Ishikawa (cell line): ENCODE results near the gene SBNO2.
A peak's percentile ranks its signal among the peaks of the same experiment; 100 is the strongest.

Experiments used
- CEBPB ChIP-seq: IDR thresholded peaks from 2 replicates; pipeline ENCODE4 v1.6.1; 2012
- CREB1 ChIP-seq: IDR thresholded peaks from 2 replicates; pipeline ENCODE4 v1.6.1; 2012; ENCODE audit warnings: low read depth
- EGR1 ChIP-seq: IDR thresholded peaks from 2 replicates; pipeline ENCODE4 v1.6.1; 2012
- EP300 ChIP-seq: IDR thresholded peaks from 2 replicates; pipeline ENCODE4 v1.6.1; 2012; ENCODE audit warnings: borderline replicate concordance
- FOXM1 ChIP-seq: IDR thresholded peaks from 2 replicates; pipeline ENCODE4 v1.6.1; 2012; ENCODE audit warnings: low read depth, borderline replicate concordance
- NFIC ChIP-seq: IDR thresholded peaks from 2 replicates; pipeline ENCODE4 v1.6.1; 2012
- RAD21 ChIP-seq: IDR thresholded peaks from 2 replicates; pipeline ENCODE4 v1.6.1; 2012; ENCODE audit warnings: low read depth
- TAF1 ChIP-seq: IDR thresholded peaks from 2 replicates; pipeline ENCODE4 v1.6.1; 2012; ENCODE audit warnings: low read depth, mild to moderate bottlenecking
- TCF12 ChIP-seq: IDR thresholded peaks from 2 replicates; pipeline ENCODE4 v1.6.1; 2012; ENCODE audit warnings: low read depth
- TEAD4 ChIP-seq: IDR thresholded peaks from 2 replicates; pipeline ENCODE4 v1.6.1; 2012
- ZBTB7A ChIP-seq: IDR thresholded peaks from 2 replicates; pipeline ENCODE4 v1.6.1; 2012; ENCODE audit warnings: low read depth
- TF ChIP-seq, protein P1 (sequence below): IDR thresholded peaks from 2 replicates; pipeline ENCODE4 v1.6.1; 2012
- TF ChIP-seq, protein P2 (sequence below): IDR thresholded peaks from 2 replicates; pipeline ENCODE4 v1.6.1; 2012; ENCODE audit warnings: low read depth, mild to moderate bottlenecking
- TF ChIP-seq, protein P3 (sequence below): IDR thresholded peaks from 2 replicates; pipeline ENCODE4 v1.6.1; 2012

DNA sequence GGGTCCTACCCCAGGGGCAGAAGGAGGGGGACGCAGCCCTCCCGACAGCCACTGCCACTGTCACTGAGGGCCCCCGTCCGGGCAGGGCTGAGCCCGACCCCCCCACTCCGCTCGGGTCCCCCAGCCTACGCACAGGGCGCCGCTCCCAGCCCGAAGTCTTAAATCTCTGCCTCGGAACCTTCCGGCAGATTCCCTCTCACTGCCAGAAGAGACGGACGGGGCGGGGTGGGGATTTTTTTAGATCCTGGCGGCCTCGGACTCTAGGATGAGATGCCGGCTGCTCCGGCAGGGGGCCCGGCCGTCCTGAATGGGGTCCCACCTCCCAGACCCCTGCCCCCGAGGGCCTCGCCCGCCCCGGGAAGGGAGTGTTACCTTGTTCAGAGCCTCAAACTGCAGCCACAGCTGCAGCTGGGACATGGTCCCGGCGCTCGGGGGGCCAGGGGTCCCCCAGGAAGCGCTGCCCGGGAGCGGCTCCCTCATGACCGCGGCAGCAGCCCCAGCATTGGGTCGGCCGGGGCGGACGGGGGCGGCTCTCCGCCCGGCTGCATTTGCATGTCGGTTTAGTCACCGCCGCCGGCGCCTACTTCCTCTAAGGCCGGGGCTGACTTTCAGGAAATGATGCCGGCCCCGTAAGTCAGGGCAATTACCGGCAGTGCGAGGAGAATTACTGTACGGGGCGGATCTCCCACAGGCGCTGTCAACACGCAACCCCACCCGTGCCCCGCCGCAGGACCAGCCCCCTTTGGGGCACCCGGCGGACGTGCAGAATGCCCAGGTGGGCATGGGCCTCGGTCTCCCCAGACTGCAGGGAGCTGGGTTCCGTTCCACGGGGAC is 42.1 kb downstream of the SBNO2 start:
- TF ChIP-seq, protein P1, sequence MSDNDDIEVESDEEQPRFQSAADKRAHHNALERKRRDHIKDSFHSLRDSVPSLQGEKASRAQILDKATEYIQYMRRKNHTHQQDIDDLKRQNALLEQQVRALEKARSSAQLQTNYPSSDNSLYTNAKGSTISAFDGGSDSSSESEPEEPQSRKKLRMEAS, result no peak
- peak; percentile 89 for TF ChIP-seq ZBTB7A
- TF ChIP-seq, protein P2, sequence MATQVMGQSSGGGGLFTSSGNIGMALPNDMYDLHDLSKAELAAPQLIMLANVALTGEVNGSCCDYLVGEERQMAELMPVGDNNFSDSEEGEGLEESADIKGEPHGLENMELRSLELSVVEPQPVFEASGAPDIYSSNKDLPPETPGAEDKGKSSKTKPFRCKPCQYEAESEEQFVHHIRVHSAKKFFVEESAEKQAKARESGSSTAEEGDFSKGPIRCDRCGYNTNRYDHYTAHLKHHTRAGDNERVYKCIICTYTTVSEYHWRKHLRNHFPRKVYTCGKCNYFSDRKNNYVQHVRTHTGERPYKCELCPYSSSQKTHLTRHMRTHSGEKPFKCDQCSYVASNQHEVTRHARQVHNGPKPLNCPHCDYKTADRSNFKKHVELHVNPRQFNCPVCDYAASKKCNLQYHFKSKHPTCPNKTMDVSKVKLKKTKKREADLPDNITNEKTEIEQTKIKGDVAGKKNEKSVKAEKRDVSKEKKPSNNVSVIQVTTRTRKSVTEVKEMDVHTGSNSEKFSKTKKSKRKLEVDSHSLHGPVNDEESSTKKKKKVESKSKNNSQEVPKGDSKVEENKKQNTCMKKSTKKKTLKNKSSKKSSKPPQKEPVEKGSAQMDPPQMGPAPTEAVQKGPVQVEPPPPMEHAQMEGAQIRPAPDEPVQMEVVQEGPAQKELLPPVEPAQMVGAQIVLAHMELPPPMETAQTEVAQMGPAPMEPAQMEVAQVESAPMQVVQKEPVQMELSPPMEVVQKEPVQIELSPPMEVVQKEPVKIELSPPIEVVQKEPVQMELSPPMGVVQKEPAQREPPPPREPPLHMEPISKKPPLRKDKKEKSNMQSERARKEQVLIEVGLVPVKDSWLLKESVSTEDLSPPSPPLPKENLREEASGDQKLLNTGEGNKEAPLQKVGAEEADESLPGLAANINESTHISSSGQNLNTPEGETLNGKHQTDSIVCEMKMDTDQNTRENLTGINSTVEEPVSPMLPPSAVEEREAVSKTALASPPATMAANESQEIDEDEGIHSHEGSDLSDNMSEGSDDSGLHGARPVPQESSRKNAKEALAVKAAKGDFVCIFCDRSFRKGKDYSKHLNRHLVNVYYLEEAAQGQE, result no peak
- TF ChIP-seq TAF1, result no peak
- no peak for TF ChIP-seq RAD21
- TF ChIP-seq CREB1, result no peak
- TF ChIP-seq EP300, result no peak
- TF ChIP-seq FOXM1, result no peak
- TF ChIP-seq TEAD4, result no peak
- TF ChIP-seq TCF12, result no peak
- TF ChIP-seq NFIC, result no peak
- TF ChIP-seq CEBPB, result no peak
- no peak for TF ChIP-seq EGR1
- TF ChIP-seq, protein P3, sequence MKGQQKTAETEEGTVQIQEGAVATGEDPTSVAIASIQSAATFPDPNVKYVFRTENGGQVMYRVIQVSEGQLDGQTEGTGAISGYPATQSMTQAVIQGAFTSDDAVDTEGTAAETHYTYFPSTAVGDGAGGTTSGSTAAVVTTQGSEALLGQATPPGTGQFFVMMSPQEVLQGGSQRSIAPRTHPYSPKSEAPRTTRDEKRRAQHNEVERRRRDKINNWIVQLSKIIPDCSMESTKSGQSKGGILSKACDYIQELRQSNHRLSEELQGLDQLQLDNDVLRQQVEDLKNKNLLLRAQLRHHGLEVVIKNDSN, result no peak
